IPS-15b (cell line): ENCODE data around the gene LRRC32.
"Not testable (repeated sequence)": the region's sequence is repeated elsewhere in the genome, so short reads cannot be mapped to it uniquely, and the experiment has no call there.

Experiments used
- H3K27me3 ChIP-seq: one replicate; pipeline ENCODE4 v1.6.1; 2013; ENCODE audit warnings: low read length; ENCODE audit not compliant: control insufficient read depth, insufficient read depth
- H3K36me3 ChIP-seq: one replicate; pipeline ENCODE4 v1.6.1; 2013; ENCODE audit warnings: low read length; ENCODE audit not compliant: control insufficient read depth, insufficient read depth
- H3K4me1 ChIP-seq: one replicate; pipeline ENCODE4 v1.6.1; 2013; ENCODE audit warnings: mild to moderate bottlenecking, low read length; ENCODE audit not compliant: control insufficient read depth, insufficient read depth
- H3K4me3 ChIP-seq: one replicate; pipeline ENCODE4 v1.5.1; 2013; ENCODE audit warnings: low read depth, low read length
- H3K9ac ChIP-seq: one replicate; pipeline ENCODE4 v1.6.1; 2013; ENCODE audit warnings: low read depth, mild to moderate bottlenecking, low read length
- H3K9me3 ChIP-seq: one replicate; pipeline ENCODE4 v1.6.1; 2013; ENCODE audit warnings: mild to moderate bottlenecking, low read length; ENCODE audit not compliant: control insufficient read depth, insufficient read depth

Gene LRRC32

GRCh38 chr11:76619801-76620200 lies 50.7 kb downstream of the LRRC32 start:
- not testable (repeated sequence) for H3K4me1 ChIP-seq, H3K4me3 ChIP-seq, H3K27me3 ChIP-seq, H3K9me3 ChIP-seq, H3K9ac ChIP-seq, H3K36me3 ChIP-seq

GRCh38 chr11:76617553-76618265 lies 52.8 kb downstream of the LRRC32 start:
- Histone ChIP-seq H3K9me3 (no peaks in the 10 kb centered on the region), H3K4me3 (no peak overlapping the region), H3K36me3 (no peaks in the 10 kb centered on the region), H3K9ac (no peak overlapping the region), H3K4me1 (no peaks in the 10 kb centered on the region), H3K27me3 (no peaks in the 10 kb centered on the region)

GRCh38 chr11:76616676-76617552 lies 53.6 kb downstream of the LRRC32 start:
- H3K4me1 ChIP-seq = no peaks in the 10 kb centered on the region
- no peaks in the 10 kb centered on the region for H3K9me3 ChIP-seq
- H3K9ac ChIP-seq = no peak overlapping the region
- no peaks in the 10 kb centered on the region for H3K27me3 ChIP-seq
- no peak overlapping the region for H3K4me3 ChIP-seq
- H3K36me3 ChIP-seq = no peaks in the 10 kb centered on the region

- Histone ChIP-seq H3K4me1 (peaks cover 1% of the 10 kb centered on the region), H3K4me3 (no peak overlapping the region), H3K9ac (no peak overlapping the region), H3K36me3 (no peaks in the 10 kb centered on the region), H3K9me3 (no peaks in the 10 kb centered on the region), H3K27me3 (no peaks in the 10 kb centered on the region)
These were observed 54.6 kb downstream of the LRRC32 start for GRCh38 chr11:76615950-76616349.

DNA sequence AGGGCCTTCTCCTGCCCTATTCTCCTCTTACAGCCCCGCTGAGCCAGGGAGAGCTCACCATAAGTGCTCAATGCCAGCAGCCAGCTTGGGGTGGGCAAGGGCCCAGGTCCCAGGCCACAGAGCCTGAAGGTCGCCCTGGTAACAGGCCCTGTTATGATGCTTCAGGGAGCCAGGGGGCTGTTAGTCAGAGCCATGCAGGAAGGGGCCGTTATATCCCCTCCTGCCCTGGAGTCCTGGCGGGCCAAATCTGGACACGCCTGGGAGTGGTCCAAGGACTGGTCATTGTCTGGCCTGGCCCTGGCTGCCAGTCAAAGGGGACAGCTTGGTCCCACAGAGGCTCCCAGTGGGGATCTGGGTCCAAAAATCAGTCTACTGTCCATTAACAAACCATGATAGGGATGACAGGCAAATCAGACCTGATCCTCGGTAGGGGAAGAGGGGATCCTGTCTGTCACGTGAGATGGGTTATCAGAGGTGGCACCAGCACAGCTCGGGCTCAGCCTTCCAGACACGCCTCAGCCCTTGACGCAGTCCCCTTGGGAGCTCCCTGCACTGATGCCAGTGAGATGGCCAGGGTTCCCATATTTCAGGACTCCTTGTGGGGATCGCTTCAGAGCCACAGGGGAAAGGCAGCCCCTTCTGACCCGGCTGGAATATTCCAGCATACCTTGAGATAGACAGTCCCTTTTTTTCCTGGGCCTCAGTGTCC lies 55.9 kb downstream of the LRRC32 start:
- Histone ChIP-seq H3K9ac (no peak overlapping the region), H3K27me3 (no peaks in the 10 kb centered on the region), H3K4me1 (peaks cover 4% of the 10 kb centered on the region), H3K4me3 (no peak overlapping the region), H3K9me3 (no peaks in the 10 kb centered on the region), H3K36me3 (no peaks in the 10 kb centered on the region)

DNA sequence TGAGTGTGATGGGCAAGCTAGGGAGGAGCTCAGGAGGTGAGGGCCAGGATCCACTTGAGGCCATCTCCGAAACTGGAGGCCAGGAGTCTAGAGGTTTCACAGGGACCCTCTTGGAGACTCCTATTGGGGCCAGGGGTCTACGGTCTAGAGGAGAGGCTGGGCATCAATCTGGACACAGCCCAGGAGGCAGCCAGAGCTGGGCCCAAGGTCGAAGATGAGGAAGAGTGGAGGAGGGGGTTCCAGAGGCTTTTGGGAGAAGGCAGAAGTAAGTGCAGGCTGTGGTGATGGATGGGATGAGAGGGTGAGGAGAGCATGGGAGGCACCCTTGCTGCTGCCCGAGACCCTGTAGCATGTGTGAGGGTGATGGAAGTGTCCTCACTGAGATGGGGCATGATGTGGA lies 56.6 kb downstream of the LRRC32 start:
- no peak overlapping the region for H3K4me3 ChIP-seq
- no peak overlapping the region for H3K9ac ChIP-seq
- peaks cover 4% of the 10 kb centered on the region for H3K4me1 ChIP-seq
- H3K9me3 ChIP-seq = no peaks in the 10 kb centered on the region
- no peaks in the 10 kb centered on the region for H3K36me3 ChIP-seq
- H3K27me3 ChIP-seq = no peaks in the 10 kb centered on the region

DNA sequence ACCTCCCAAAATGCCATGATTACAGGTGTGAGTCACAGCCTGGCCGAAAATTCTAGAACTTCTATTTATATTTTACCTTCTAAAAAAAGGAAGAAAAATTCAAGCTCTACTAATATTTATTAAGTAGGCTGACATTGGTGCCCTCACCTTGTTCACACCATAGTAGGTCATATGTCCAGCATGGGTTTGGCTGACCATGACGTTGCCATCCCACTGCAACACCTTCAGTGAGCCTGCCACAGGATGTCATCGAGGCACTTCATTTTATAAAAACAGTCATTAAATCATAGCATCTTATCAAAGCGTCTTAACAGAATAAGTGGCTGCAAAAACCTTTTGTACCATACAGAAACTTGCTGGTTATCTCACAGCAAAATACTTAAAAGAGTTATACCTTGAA lies 58.3 kb downstream of the LRRC32 start:
- no peaks in the 10 kb centered on the region for H3K27me3 ChIP-seq
- H3K4me3 ChIP-seq = no peak overlapping the region
- no peak overlapping the region for H3K9ac ChIP-seq
- H3K36me3 ChIP-seq = no peaks in the 10 kb centered on the region
- H3K9me3 ChIP-seq = no peaks in the 10 kb centered on the region
- H3K4me1 ChIP-seq = peaks cover 4% of the 10 kb centered on the region

DNA sequence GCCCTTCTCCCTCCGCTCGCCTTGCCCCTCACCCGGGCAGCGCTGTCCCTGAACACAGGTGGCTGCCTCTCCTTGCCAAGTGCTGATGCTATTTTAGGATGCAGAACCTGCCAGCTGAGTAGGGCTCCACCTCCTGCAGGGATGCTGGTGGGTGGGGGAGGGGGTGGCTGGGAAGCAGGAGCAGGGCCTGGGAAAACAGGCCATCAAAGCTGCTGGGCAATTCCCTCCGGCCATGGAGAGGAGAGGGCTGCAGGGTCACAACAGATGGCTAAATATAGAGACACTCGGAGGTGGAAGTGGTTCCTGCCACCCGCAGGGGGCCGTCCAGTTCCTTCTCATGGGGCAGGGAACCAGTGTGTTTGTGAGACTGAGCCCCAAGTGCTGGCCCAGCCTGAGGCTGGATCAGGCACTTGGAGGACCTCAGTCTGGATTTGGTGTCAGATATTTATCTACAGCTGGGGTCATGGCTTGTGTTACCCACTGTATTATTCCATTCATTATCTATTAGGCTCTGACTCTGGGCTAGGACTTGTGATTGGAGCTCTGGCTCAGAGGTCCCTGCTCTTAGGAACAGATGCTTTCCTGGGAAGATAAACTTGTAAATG lies 59.6 kb downstream of the LRRC32 start:
- Histone ChIP-seq H3K4me3 (no peak overlapping the region), H3K9me3 (no peaks in the 10 kb centered on the region), H3K36me3 (peaks cover 1% of the 10 kb centered on the region), H3K4me1 (peaks cover 4% of the 10 kb centered on the region), H3K27me3 (no peaks in the 10 kb centered on the region), H3K9ac (no peak overlapping the region)

DNA sequence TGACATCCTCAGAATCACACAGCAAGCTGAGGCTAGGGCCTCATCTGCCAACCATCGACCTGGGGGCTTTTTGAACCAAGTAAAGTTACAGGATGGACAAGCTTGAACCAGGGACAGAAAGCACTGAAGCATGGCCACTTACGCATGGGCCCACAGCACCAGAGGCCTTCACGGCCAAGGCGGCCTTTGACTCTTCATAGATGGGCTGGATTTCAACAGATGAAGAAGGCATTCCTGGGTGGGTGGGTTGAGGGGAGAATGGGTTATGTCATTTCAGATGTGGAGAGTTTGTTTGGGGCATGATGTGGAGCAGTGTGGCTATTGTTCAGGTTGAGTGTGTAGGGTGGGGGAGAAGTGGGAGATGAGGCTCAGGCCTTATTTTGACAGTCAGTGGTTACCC lies 60.2 kb downstream of the LRRC32 start:
- H3K9ac ChIP-seq = no peak overlapping the region
- no peak overlapping the region for H3K4me3 ChIP-seq
- H3K36me3 ChIP-seq = peaks cover 2% of the 10 kb centered on the region
- no peaks in the 10 kb centered on the region for H3K9me3 ChIP-seq
- peaks cover 4% of the 10 kb centered on the region for H3K4me1 ChIP-seq
- no peaks in the 10 kb centered on the region for H3K27me3 ChIP-seq

GRCh38 chr11:76609736-76610370 lies 60.7 kb downstream of the LRRC32 start:
- no peak overlapping the region for H3K9ac ChIP-seq
- H3K4me1 ChIP-seq = peaks cover 4% of the 10 kb centered on the region
- peaks cover 2% of the 10 kb centered on the region for H3K36me3 ChIP-seq
- H3K4me3 ChIP-seq = no peak overlapping the region
- no peaks in the 10 kb centered on the region for H3K27me3 ChIP-seq
- no peaks in the 10 kb centered on the region for H3K9me3 ChIP-seq

DNA sequence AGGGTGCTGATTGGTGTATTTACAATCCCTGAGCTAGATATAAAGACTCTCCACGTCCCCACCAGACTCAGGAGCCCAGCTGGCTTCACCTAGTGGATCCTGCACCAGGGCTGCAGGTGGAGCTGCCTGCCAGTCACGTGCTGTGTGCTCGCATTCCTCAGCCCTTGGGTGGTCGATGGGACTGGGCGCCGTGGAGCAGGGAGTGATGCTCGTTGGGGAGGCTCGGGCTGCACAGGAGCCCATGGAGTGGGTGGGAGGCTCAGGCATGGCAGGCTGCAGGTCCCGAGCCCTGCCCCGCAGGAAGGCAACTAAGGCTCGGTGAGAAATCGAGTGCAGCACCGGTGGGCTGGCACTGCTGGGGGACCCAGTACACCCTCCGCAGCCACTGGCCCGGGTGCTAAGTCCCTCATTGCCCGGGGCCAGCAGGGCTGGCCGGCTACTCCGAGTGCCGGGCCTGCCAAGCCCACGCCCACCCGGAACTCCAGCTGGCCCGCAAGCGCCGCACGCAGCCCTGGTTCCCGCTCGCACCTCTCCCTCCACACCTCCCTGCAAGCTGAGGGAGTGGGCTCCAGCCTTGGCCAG lies 61.6 kb downstream of the LRRC32 start:
- not testable (repeated sequence) for H3K36me3 ChIP-seq, H3K4me3 ChIP-seq, H3K9ac ChIP-seq, H3K9me3 ChIP-seq, H3K4me1 ChIP-seq, H3K27me3 ChIP-seq
